ENCODE results near the gene ADAT2.

- TF ChIP-seq EZH2 (IDR thresholded peaks at IDR 0.05; ENCODE audit: borderline replicate concordance, insufficient read depth, low read length, poor library complexity, severe bottlenecking) (no peak), CTCF (IDR thresholded peaks at IDR 0.05; ENCODE audit: poor library complexity, severe bottlenecking) (no peak), REST (IDR thresholded peaks at IDR 0.05; ENCODE audit: borderline replicate concordance) (no peak), MXI1 (conservative IDR thresholded peaks at IDR 0.05; ENCODE audit: poor library complexity, severe bottlenecking) (no peak), EP300 (conservative IDR thresholded peaks at IDR 0.05; ENCODE audit: poor library complexity, severe bottlenecking) (no peak), RAD21 (conservative IDR thresholded peaks at IDR 0.05) (no peak)
These were observed 20.5 kb downstream of the ADAT2 start for GRCh38 chr6:143429970-143430369.

All from neural cell (in vitro differentiated cells).